ENCODE results near the gene SET.
A peak's percentile ranks its signal among the peaks of the same experiment; 100 is the strongest.

SET gene

GRCh38 chr9:128732576-128732975 is 43.6 kb downstream of the SET start:
- no peak for DNase-seq

- DNase-seq, result peak; percentile 93
These were observed 44.2 kb downstream of the SET start for GRCh38 chr9:128733256-128733655.

- no peak for DNase-seq
These were observed 46.4 kb downstream of the SET start for GRCh38 chr9:128735373-128735772.

GRCh38 chr9:128742401-128742800 is 53.4 kb downstream of the SET start:
- no peak for DNase-seq

- DNase-seq, result no peak
These were observed 54.4 kb downstream of the SET start for GRCh38 chr9:128743421-128743820.

Data from NCI-H524 treated with DMSO at 0.1 percent for 48 hours (cell line).